GM21526 (cell line): ENCODE data around the gene NAAA.
"Not testable (repeated sequence)": the region's sequence is repeated elsewhere in the genome, so short reads cannot be mapped to it uniquely, and the experiment has no call there.

Source experiments
- ATAC-seq: cut with Tn5 transposase; IDR thresholded peaks from one replicate; pipeline ENCODE4 v1.9.1; 2021; ENCODE audit warnings: moderate library complexity; ENCODE audit not compliant: unreplicated experiment, low FRiP score

The NAAA gene

DNA sequence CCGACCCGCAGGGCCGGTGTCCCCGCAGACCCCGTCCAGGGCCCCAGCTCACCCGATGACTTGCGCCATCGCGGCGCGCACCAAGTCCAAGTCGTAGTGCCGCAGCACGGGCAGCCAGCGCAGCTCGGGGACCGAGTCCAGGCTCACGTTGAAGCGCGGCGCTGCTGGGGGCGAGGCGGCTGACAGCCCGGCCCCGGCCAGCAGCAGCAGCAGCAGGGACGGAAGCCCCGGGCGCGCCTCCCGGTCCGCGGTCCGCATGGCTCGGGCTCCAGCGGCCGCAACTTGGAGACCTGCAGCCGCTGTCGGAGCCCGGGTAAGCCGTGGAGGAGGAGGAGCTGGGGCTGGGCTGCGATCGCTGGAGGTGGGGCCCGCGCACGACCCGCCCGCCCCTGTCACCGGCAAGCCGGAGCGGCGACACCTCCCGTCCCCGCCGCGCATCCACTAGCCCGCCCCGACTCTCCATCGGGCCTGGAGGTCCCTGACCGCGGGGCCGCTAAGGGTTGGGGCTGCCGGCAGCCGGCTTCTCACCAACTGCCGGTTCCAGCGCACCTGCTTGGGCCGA lies at the start of gene NAAA:
Gene NAAA (minus strand): TSS at position 322 of the 562 bp plus-strand sequence. CDS start 64 bp downstream, at position 258.
- peak; percentile 76 for ATAC-seq

DNA sequence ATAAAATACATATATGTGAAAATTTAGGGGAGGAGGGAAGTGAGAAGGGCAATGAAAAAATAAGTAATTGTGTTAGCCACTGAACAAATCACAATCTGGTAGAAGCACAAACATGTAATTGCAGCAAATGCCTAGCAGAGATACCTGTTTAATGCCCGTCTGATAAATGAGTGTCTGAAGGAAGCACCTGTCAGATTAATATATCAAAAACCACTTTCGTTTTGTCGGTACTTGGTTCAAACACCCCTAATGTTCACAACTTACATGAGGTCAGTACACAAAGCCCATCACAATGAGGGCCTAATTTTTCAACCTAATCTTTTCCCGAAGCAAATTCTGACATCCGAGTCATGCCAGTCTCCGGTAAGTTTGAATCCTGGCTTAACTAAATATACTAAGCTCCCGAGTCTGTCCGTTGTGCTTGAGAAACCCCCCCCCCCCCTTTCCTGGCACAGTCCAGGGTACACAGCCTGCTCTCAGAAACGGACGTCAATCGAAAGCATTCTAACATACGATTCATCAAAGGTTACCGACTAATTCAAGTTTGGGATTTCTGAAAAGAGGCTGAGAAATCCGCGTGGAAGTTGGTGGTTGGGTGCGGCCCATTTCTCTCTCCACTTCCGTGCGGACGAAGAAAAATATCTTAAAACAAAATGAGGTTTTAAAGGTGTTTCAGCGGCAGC lies 49.2 kb upstream of the NAAA start:
- no peak for ATAC-seq

GRCh38 chr4:75985116-75985515 lies 44.3 kb upstream of the NAAA start:
- no peak for ATAC-seq

- ATAC-seq = no peak
Measured at GRCh38 chr4:75980576-75980975, 39.8 kb upstream of the NAAA start.

GRCh38 chr4:75976177-75976576 lies 35.4 kb upstream of the NAAA start:
- ATAC-seq = no peak

DNA sequence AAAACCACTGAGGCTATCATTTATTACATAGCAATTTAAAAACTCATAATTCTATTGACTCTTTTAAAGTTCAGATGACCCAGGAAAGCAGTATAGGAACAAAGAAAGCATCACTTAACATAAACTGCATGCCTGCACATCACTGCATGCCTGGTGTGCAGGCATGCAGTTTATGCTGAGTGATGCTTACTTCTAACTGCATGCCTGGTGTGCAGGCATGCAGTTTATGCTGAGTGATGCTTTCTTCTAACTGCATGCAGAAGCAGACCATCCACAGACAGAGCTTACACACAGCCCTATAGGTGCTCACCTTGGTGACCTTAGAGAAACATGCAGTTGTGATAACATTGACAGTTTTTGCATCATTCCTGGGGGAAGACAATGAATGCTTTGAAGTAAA lies 33.0 kb upstream of the NAAA start:
- ATAC-seq = no peak

DNA sequence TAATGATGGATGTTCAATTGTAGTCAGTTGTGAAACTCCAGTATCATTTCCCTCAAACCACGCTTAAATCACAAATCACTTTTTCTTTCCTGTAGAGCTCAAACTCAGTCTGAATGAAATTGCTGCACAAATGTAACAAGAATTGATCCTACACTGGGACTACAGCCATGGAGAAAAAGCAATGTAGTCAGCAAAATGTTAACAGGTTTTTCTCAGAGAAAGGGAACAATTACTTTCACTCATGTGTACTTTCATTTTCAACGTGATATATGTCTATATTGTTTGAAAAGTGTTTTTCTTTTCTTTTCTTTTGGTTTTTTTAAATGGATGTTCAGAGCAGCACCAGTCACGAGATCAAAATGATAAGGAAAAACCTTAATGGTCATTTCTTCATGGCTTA lies 27.3 kb upstream of the NAAA start:
- ATAC-seq = no peak

DNA sequence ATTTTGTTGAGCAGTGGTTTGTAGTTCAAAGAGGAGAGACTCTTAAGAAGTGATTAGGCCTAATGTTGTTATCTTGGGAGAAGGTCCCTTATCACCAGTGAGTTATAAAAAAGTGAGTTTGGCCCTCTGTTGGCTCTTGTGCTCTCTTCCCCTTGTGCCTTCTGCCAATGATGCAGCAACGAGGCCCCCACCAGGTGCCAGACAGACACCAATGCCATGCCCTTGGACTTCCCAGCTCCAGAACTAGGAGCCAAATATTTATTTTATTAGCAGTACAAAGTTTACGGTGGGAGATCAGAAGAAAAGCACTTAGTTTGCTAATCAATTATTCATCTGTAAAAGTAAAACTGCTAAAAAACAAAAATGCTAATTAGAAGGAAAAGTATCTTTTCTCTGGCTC lies 22.7 kb upstream of the NAAA start:
- no peak for ATAC-seq

DNA sequence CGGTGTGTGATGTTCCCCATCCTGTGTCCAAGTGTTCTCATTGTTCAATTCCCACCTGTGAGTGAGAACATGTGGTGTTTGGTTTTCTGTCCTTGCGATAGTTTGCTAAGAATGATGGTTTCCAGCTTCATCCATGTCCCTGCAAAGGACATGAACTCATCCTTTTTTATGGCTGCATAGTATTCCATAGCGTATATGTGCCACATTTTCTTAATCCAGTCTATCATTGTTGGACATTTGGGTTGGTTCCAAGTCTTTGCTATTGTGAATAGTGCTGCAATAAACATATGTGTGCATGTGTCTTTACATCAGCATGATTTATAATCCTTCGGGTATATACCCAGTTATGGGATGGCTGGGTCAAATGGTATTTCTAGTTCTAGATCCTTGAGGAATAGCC lies 21.3 kb upstream of the NAAA start:
- not testable (repeated sequence) for ATAC-seq

GRCh38 chr4:75958546-75958945 lies 17.7 kb upstream of the NAAA start:
- ATAC-seq = not testable (repeated sequence)

GRCh38 chr4:75954811-75955210 lies 14.0 kb upstream of the NAAA start:
- not testable (repeated sequence) for ATAC-seq

DNA sequence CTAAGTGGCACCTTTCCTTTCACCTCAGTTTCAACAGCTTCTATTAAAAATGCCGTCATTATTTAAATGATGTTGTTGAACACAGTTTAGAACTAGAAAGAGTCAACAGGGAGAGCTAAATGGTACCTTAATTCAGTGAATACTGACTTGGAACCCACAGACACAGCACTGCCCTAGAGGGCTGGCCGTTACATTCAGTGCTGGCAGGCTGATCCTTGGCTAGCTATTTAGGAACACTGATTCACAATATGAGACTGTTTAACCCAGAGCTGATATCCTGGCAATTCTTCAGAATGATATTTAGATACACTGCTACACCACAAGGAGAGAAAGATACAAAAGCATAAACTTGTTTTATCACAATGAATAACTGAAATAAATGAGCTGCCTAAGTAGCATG lies 12.7 kb upstream of the NAAA start:
- no peak for ATAC-seq

DNA sequence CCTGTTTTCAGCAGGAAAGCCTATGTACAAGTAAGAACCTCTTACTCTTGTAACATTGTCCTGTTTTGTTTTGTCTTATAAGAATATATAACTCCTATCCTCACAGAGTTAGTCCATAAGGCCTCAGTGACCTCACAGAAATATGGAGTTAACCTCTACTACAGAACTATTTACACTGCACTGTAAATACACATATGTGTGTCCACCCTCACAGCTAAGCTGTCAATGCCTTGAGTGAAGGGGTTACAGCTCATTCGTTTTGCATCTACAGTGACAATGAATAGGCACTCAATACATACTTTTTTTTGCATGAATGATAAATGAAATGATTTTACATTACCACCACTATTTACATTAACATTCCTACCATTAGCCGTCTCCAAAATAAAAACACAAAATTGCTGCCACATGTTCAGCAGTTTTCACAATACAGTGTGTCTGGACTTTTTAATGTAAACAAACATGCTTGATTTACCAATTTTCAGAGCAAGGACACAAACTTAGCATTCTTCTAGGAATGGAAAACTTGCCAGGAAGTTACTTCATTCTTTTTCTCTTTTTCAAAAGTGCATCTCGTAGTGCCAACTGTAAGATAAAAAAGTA lies 9.5 kb upstream of the NAAA start:
- no peak for ATAC-seq

- no peak for ATAC-seq
Measured at GRCh38 chr4:75948822-75949444, 8.1 kb upstream of the NAAA start.

DNA sequence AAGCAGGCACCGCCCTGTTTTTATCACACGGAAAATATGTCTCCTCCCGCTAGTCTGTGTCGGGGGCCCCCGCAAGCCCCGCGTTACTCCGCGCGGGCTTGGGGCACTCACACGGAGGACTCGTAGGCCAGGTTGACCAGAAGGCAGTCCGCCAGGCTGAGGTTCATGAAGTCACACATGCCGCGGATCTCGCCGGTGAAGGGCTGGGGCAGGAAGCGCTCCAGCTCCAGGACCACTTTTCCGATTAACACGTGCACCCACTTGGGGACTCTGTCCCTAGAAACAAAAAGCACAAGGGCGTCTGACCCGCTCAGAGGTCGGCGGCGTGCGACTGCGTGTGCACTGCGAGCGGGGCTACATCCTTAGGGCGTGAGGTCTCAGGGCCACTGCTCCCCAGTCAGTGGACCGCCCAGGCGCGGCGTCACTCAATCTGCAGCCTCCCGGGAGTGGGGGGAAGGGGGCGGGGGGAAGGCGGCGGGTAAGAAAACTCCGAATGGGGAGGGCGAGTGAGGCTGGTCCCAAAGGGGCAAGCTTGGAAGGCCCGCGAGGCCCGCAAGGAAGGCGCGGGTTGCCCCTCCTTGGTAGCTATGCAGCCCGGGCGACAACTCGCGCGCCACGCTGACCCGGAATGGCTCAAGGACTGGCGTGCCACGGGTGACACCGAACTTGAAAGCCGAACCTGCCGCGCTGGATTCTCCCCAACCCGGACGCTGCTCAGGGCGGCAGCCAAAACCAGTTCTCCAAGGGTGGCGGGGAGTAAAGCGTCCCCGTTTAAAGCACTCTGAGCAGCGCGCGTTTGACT lies 722 bp downstream of the NAAA start:
- ATAC-seq = peak; percentile 59

DNA sequence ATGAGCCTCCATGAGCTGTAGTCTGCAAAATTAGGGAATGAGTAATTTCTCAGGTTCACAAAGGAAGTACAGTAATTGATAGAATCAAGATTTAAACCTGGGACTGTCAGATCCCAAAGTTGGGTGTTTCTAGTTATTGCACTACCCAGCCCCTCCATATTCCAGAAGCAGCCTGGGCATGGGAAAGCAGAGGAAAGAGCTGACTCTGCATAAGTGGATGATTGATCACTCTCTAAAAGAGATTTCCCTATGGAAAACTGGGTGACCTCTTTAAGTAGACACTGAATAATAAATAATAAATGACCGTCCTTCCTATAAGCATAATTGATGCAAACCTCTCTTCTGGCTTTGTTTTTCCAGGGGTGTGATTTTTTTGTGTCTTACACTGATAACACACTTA lies 5.2 kb downstream of the NAAA start:
- no peak for ATAC-seq

DNA sequence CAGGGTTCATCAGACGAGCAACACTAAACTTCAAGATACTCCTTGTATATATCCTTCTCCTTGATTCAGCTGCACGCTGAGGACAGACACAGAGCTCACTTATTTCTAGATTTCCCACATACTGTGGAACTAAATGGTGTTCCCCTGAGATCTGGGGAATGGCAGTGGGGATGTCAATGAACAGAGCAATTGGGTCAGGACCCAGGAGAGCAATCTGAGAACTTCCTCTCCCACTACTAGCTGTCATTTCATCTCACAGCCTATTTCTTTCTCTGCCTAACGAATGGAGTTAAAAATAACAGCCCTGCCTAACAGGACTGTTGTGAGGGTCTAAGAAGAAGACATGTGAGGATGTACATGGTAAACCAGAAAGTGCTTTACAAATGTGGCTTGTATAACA lies 10.7 kb downstream of the NAAA start:
- ATAC-seq = no peak

DNA sequence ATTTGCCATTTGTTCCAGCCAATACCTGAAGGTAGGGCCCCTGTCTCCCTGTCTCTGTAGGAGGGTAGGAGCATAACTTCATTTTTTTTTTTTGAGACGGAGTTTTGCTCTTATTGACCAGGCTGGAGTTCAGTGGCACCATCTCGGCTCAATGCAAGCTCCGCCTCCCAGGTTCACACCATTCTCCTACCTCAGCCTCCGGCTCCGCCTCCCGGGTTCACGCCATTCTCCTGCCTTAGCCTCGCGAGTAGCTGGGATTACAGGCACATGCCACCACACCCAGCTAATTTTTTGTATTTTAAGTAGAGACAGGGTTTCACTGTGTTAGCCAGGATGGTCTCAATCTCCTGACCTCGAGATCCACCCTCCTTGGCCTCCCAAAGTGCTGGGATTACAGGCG lies 15.9 kb downstream of the NAAA start:
- ATAC-seq = not testable (repeated sequence)

DNA sequence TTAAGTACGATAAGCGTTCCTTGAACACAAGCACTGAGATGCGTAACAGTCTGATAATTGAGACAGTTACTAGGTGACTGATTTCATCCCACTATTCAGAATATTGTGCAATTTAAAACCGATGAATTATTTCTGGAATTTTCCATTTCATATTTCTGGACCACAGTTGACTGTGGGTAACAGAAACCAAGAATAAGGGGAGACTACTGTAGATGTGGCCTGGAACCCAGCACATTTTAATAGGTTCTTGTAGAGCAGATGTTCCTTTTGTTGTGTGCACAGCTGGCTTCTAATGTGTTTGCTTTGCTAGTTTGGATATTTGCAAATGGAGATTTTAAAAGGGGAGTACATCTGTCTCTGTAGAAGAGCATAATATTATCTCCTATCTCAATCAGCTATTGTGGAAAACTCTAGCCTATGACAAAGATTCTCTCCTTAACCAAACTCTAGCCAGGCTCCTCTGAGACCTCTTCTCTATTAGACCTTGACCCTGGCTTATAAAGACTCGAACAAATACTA lies 16.4 kb downstream of the NAAA start:
- ATAC-seq = no peak

DNA sequence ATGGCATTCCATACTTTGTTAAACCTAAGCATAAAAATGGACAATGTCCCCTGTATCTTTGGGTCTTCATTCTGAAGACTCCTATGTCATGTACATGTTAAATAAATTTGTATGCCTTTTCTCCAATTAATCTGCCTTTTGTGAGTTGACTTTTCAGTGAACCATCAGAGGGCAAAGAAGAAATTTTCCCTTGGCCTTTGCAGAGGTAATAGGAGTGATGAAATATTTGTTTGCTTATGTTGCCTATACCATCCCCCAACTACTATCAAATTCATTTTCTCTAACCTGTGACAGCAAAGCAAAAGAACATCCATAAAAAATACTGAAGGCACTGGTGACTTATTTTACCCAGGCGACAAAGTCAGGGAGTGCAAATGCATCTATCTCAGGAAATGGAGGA lies 18.2 kb downstream of the NAAA start:
- ATAC-seq = no peak

DNA sequence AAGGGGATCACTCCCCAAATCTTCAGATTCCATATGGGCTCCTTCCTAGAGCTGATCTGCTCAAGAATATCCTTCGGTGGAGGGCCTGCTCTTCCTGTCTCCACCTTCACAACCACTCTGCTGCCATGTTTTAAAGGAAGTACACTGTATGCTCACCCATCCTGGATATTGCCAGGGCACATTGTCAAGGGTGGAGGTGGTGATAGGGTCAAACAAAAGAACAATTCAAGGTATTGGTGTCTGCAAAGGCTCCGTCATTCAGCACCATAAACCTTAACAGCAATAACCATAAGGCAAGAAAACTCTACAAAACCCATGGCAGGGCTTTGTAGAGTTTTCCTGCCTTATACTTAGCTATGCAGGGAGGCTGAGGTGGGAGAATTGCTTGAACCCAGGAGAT lies 18.9 kb downstream of the NAAA start:
- no peak for ATAC-seq
